HepG2 (cell line): ENCODE results near the gene CX3CR1. TPM values are rescaled to one million over a fixed set of nuclear protein-coding genes. Genes with fewer than 3 reads are reported as not detected.

Experiments used
- BCLAF1 ChIP-seq: fragments of 450-650 bp; IDR thresholded peaks from 2 replicates; pipeline ENCODE4 v1.6.1; 2017; ENCODE audit warnings: mild to moderate bottlenecking
- CCAR2 ChIP-seq: fragments of 200-400 bp; formaldehyde crosslinking; optimal IDR thresholded peaks from 2 replicates; pipeline ENCODE3; 2018; ENCODE audit warnings: low read depth, mild to moderate bottlenecking, low read length, moderate library complexity
- EHMT2 ChIP-seq: fragments of 200-600 bp; sonication (generic); IDR thresholded peaks from 2 replicates; pipeline ENCODE4 v1.7.0; 2017; ENCODE audit warnings: antibody characterized with exemption, low read depth, low read length, borderline replicate concordance
- FLYWCH1 ChIP-seq: sonication (generic); formaldehyde crosslinking; IDR thresholded peaks from 2 replicates; pipeline ENCODE4 v1.8.1; 2023; ENCODE audit warnings: mild to moderate bottlenecking, missing genetic modification reagents
- HOXA9 ChIP-seq: sonication (generic); formaldehyde crosslinking; IDR thresholded peaks from 2 replicates; pipeline ENCODE4 v1.8.1; 2022; ENCODE audit warnings: missing genetic modification reagents, mild to moderate bottlenecking, moderate library complexity, borderline replicate concordance
- MEIS2 ChIP-seq: sonication (generic); formaldehyde crosslinking; IDR thresholded peaks from 2 replicates; pipeline ENCODE4 v1.9.0; 2021; ENCODE audit warnings: mild to moderate bottlenecking, missing genetic modification reagents
- REXO4 ChIP-seq: sonication (generic); formaldehyde crosslinking; IDR thresholded peaks from 2 replicates; pipeline ENCODE4 v1.8.0; 2022; ENCODE audit warnings: missing genetic modification reagents, mild to moderate bottlenecking, borderline replicate concordance
- SMAD9 ChIP-seq: sonication (generic); formaldehyde crosslinking; IDR thresholded peaks from 2 replicates; pipeline ENCODE4 v1.5.1; 2020; ENCODE audit warnings: mild to moderate bottlenecking, missing genetic modification reagents
- SRSF1 ChIP-seq: fragments of 200-400 bp; formaldehyde crosslinking; optimal IDR thresholded peaks from 2 replicates; pipeline ENCODE3; 2017; ENCODE audit warnings: mild to moderate bottlenecking, low read depth, low read length, moderate library complexity
- TEAD2 ChIP-seq: sonication (generic); formaldehyde crosslinking; IDR thresholded peaks from 2 replicates; pipeline ENCODE4 v1.9.0; 2021; ENCODE audit warnings: missing genetic modification reagents
- XRCC5 ChIP-seq: fragments of 200-400 bp; formaldehyde crosslinking; optimal IDR thresholded peaks from 2 replicates; pipeline ENCODE3; 2017; ENCODE audit warnings: mild to moderate bottlenecking, low read length
- ZBTB3 ChIP-seq: sonication (generic); formaldehyde crosslinking; IDR thresholded peaks from 2 replicates; pipeline ENCODE4 v1.4.0; 2020; ENCODE audit warnings: low read depth, mild to moderate bottlenecking, moderate library complexity, missing genetic modification reagents, borderline replicate concordance
- ZFP90 ChIP-seq: sonication (generic); formaldehyde crosslinking; IDR thresholded peaks from 2 replicates; pipeline ENCODE4 v1.8.0; 2022; ENCODE audit warnings: missing genetic modification reagents, mild to moderate bottlenecking, inconsistent platforms, borderline replicate concordance
- ZNF264 ChIP-seq: sonication (generic); formaldehyde crosslinking; IDR thresholded peaks from 2 replicates; pipeline ENCODE4 v1.4.0; 2020; ENCODE audit warnings: missing genetic modification reagents
- ZNF317 ChIP-seq: sonication (generic); formaldehyde crosslinking; IDR thresholded peaks from 2 replicates; pipeline ENCODE4 v1.5.0; 2020; ENCODE audit warnings: mild to moderate bottlenecking, missing genetic modification reagents
- ZNF33B ChIP-seq: sonication (generic); formaldehyde crosslinking; IDR thresholded peaks from 2 replicates; pipeline ENCODE4 v1.5.1; 2020; ENCODE audit warnings: mild to moderate bottlenecking, missing genetic modification reagents
- ZNF451 ChIP-seq: sonication (generic); formaldehyde crosslinking; IDR thresholded peaks from 2 replicates; pipeline ENCODE4 v1.5.0; 2020; ENCODE audit warnings: mild to moderate bottlenecking, missing genetic modification reagents
- ZNF468 ChIP-seq: sonication (generic); formaldehyde crosslinking; IDR thresholded peaks from 2 replicates; pipeline ENCODE4 v1.8.0; 2022; ENCODE audit warnings: mild to moderate bottlenecking, moderate library complexity, missing genetic modification reagents
- ZNF709 ChIP-seq: sonication (generic); formaldehyde crosslinking; IDR thresholded peaks from 2 replicates; pipeline ENCODE4 v1.5.0; 2020; ENCODE audit warnings: mild to moderate bottlenecking, missing genetic modification reagents
- ZNF713 ChIP-seq: sonication (generic); formaldehyde crosslinking; IDR thresholded peaks from 2 replicates; pipeline ENCODE4 v1.4.0; 2020; ENCODE audit warnings: mild to moderate bottlenecking, missing genetic modification reagents
- polyA plus RNA-seq, 8 experiments: library from polyadenylated mRNA; depleted of rRNA in 3 of 8; stranded (reverse) in 7 of 8; unstranded in 1 of 8; fragments of >200 nt; fragmentation: Illumina TruSeq in 4 of 8; extraction: Trizol in 4 of 8; gene quantifications; 2 replicates each; pipeline versions ENCODE4 v1.2.1 to v1.2.3, GENCODE V29; 2011 to 2016; ENCODE audit warnings: low read depth in 4 of 8, missing spikeins in 1 of 8, mixed read lengths in 1 of 8; ENCODE audit not compliant: insufficient read depth in 1 of 8
- total RNA-seq, 5 experiments: library from RNA; depleted of rRNA; stranded (reverse); fragments of >200 nt; fragmentation: Illumina TruSeq; extraction: Trizol; gene quantifications; 2 replicates each; pipeline ENCODE4 v1.2.3, GENCODE V29; 2016; ENCODE audit warnings: low read depth in 1 of 5
- TF ChIP-seq, protein P1 (sequence below): sonication (generic); formaldehyde crosslinking; IDR thresholded peaks from 2 replicates; pipeline ENCODE4 v1.8.1; 2023; ENCODE audit warnings: missing genetic modification reagents, mild to moderate bottlenecking, borderline replicate concordance
- TF ChIP-seq, protein P2 (sequence below): sonication (generic); formaldehyde crosslinking; IDR thresholded peaks from 2 replicates; pipeline ENCODE4 v1.5.1; 2020; ENCODE audit warnings: missing genetic modification reagents, mild to moderate bottlenecking, borderline replicate concordance
- TF ChIP-seq, protein P3 (sequence below): sonication (generic); formaldehyde crosslinking; IDR thresholded peaks from 2 replicates; pipeline ENCODE4 v1.4.0; 2020; ENCODE audit warnings: missing genetic modification reagents

CX3CR1 gene
- total and polyA plus RNA-seq, 2 of the 13 experiments (the other 11 are each of a cell fraction or from before 2014, with no cell fraction given): not detected

DNA sequence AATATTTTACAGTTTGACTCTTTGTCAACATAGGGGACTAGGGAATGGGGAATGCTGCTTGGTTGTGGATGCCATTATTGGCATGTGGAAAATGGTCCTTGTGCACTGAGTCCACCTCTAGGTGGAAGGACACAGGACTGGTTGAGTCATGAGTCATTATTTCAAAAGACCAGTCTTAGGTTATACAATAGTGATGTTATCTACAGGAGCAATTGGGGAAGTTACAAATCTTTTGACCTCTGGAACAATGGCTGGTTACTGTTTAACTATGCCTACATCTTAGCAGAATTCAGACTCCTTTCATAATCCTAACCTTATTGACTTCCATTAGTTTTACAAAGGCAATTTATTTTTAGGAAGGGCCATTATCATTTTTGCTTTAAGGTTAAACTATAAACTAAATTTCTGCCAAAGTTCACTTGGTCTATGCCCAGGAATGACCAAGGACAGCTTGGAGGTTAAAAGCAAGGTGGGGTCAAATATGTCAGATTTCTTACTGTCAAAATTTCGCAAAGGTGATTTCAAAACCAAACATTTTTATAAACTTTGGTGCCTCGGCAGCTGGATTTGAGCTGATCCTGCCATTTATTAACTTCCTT, 37.8 kb upstream of the CX3CR1 start (continued):
- TF ChIP-seq HOXA9 (CRISPR knock-in tag) (no peak), CCAR2 (no peak), ZNF468 (CRISPR knock-in tag) (no peak), ZFP90 (peak; percentile 57; the same call in 1 of the 2 replicates), SMAD9 (CRISPR knock-in tag) (no peak), ZNF713 (no peak), XRCC5 (no peak), MEIS2 (peak; percentile 71), ZNF264 (CRISPR knock-in tag) (peak; percentile 95), ZNF709 (CRISPR knock-in tag) (peak; percentile 65; the same call in 1 of the 2 replicates), ZBTB3 (CRISPR knock-in tag) (no peak), EHMT2 (peak; percentile 96; the same call in 1 of the 2 replicates), TEAD2 (CRISPR knock-in tag) (no peak), SRSF1 (no peak), ZNF317 (CRISPR knock-in tag) (peak; percentile 70; the same call in 1 of the 2 replicates), BCLAF1 (no peak), ZNF33B (CRISPR knock-in tag) (no peak), REXO4 (no peak), ZNF451 (CRISPR knock-in tag) (no peak), FLYWCH1 (no peak)
- TF ChIP-seq, protein P1, sequence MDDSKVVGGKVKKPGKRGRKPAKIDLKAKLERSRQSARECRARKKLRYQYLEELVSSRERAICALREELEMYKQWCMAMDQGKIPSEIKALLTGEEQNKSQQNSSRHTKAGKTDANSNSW (CRISPR knock-in tag): no peak
- TF ChIP-seq, protein P2, sequence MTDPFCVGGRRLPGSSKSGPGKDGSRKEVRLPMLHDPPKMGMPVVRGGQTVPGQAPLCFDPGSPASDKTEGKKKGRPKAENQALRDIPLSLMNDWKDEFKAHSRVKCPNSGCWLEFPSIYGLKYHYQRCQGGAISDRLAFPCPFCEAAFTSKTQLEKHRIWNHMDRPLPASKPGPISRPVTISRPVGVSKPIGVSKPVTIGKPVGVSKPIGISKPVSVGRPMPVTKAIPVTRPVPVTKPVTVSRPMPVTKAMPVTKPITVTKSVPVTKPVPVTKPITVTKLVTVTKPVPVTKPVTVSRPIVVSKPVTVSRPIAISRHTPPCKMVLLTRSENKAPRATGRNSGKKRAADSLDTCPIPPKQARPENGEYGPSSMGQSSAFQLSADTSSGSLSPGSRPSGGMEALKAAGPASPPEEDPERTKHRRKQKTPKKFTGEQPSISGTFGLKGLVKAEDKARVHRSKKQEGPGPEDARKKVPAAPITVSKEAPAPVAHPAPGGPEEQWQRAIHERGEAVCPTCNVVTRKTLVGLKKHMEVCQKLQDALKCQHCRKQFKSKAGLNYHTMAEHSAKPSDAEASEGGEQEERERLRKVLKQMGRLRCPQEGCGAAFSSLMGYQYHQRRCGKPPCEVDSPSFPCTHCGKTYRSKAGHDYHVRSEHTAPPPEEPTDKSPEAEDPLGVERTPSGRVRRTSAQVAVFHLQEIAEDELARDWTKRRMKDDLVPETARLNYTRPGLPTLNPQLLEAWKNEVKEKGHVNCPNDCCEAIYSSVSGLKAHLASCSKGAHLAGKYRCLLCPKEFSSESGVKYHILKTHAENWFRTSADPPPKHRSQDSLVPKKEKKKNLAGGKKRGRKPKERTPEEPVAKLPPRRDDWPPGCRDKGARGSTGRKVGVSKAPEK: no peak
- TF ChIP-seq, protein P3, sequence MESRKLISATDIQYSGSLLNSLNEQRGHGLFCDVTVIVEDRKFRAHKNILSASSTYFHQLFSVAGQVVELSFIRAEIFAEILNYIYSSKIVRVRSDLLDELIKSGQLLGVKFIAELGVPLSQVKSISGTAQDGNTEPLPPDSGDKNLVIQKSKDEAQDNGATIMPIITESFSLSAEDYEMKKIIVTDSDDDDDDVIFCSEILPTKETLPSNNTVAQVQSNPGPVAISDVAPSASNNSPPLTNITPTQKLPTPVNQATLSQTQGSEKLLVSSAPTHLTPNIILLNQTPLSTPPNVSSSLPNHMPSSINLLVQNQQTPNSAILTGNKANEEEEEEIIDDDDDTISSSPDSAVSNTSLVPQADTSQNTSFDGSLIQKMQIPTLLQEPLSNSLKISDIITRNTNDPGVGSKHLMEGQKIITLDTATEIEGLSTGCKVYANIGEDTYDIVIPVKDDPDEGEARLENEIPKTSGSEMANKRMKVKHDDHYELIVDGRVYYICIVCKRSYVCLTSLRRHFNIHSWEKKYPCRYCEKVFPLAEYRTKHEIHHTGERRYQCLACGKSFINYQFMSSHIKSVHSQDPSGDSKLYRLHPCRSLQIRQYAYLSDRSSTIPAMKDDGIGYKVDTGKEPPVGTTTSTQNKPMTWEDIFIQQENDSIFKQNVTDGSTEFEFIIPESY (CRISPR knock-in tag): peak; percentile 74
